SU-DHL-6 (cell line): ENCODE measurements around the gene MTMR12.

ENCODE experiments used
- EZH2phosphoT487 ChIP-seq: fragments of 200-600 bp; sonication (generic), shearing (Covaris generic); conservative IDR thresholded peaks from 2 replicates; pipeline ENCODE4 v1.6.1; 2018; ENCODE audit warnings: mild to moderate bottlenecking, antibody characterized with exemption, low read length, moderate library complexity, mixed read lengths
- TF ChIP-seq, protein P1 (sequence below): fragments of 200-600 bp; sonication (generic); IDR thresholded peaks from one replicate; pipeline ENCODE4 v1.5.1; 2017; ENCODE audit warnings: antibody characterized with exemption, mild to moderate bottlenecking, low read length, moderate library complexity; ENCODE audit not compliant: insufficient read depth, poor library complexity, severe bottlenecking

DNA sequence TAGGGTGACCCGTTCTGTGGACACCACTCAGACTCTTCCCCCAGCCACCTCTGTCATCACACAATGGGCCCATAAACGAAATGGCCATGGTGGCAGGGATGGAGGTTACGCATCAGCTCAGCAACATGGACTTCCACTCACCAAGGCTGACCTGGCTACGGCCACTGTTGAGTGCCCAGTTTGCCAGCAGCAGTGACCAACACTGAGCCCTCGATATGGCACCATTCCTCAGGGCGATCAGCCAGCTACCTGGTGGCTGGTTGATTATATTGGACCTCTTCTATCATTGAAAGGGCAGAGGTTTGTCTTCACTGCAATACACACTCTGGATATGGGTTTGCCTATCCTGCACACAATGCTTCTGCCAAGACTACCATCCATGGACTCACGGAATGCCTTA is 21.1 kb downstream of the MTMR12 start:
- TF ChIP-seq, protein P1, sequence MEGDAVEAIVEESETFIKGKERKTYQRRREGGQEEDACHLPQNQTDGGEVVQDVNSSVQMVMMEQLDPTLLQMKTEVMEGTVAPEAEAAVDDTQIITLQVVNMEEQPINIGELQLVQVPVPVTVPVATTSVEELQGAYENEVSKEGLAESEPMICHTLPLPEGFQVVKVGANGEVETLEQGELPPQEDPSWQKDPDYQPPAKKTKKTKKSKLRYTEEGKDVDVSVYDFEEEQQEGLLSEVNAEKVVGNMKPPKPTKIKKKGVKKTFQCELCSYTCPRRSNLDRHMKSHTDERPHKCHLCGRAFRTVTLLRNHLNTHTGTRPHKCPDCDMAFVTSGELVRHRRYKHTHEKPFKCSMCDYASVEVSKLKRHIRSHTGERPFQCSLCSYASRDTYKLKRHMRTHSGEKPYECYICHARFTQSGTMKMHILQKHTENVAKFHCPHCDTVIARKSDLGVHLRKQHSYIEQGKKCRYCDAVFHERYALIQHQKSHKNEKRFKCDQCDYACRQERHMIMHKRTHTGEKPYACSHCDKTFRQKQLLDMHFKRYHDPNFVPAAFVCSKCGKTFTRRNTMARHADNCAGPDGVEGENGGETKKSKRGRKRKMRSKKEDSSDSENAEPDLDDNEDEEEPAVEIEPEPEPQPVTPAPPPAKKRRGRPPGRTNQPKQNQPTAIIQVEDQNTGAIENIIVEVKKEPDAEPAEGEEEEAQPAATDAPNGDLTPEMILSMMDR: no peak
- TF ChIP-seq EZH2phosphoT487: no peak
